NCI-H128 (cell line): ENCODE measurements around the gene PGM2L1.

Experiments
- DNase-seq: peaks from one replicate; lab custom pipeline; 2025; ENCODE audit not compliant: unreplicated experiment; lab: John Stamatoyannopoulos, UW

The PGM2L1 gene

DNA sequence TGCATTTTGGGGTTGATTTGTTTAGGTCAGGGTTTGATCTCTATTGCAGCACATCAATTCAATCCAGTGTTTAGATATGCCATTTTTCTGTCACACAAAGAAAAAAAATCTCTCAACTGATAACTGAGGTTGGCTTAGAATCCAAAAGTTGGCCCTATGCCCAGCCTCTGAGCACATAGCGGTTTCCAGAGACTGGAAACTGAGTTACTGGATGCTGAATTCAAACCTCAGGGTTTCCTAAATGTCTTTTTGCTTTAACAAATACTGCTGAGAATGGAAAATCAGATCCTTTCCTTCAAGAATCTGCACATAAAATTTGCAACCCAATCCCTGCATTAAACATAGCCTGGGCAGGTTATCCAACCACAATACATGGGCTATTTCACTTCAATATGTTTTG lies 90.8 kb downstream of the PGM2L1 start:
- DNase-seq: no peak

GRCh38 chr11:74306435-74307175 lies 91.6 kb downstream of the PGM2L1 start:
- DNase-seq: no peak

GRCh38 chr11:74299015-74299414 lies 99.2 kb downstream of the PGM2L1 start:
- DNase-seq: no peak

- DNase-seq: no peak
These were observed 100.7 kb downstream of the PGM2L1 start for GRCh38 chr11:74297484-74297883.

- DNase-seq: no peak
These were observed 109.3 kb downstream of the PGM2L1 start for GRCh38 chr11:74288911-74289310.

DNA sequence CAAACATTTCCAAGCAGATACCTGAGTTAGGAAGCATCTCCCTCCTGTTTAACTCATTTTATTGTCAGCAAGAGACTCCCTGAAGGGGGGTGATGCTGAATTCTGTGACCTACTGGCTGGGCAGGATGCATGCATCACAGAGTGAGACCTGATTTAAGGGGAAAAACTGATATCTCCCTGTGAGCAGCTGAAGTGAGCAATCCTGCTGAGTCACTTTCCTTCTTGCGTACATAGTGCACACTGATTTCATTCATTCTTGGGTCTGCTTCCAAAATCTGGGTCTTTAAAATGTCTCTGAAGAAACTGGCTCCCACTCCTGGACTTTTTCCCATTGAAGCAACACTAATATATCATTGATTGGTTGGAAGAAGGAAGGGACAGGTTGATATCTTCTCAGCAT lies 110.1 kb downstream of the PGM2L1 start:
- no peak for DNase-seq

DNA sequence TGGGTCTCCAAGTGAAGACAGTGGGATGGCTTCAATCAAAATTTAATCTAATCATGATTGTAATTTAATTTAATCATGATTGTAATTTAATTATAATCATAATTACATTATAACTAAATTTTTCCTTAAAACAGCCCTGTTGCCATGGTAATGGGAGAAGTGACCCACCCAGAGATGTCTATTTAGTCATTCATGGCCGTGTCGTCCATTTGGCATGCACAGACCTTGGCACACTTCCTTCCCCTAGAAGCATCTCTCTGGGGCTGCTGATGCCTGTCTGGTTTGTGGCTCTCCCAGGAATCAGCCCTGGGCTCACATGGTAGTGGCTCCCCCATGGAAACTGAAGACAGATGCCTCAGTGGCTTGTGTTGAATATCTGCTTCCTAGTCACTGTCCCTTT lies 113.8 kb downstream of the PGM2L1 start:
- no peak for DNase-seq

DNA sequence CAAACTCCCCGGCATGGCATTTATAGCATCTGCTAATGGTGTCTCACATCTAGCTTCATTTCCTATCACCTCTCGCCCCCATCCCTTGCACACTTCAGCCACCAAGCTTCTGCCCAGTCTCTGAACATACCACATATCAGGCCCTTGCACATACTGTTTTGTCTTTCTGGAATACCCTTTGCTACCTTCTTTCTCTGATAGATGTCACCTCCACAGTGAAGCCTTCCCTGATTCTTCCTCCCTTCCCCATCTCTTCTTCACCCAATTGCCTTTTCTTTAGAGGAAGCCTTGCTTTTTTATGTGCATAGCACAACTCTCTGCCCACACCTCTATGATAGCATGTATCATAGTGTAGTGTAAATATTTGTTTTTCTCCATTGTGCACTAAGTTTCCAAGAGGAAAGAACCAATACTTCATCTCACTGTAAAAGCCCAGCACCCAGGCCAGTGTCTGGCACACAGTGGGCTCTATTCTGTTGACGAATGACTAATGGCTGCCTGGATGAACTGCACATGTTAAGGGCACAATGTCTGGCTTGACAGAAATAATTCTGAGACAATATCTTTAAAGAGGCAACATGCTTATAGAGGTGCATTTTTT lies 114.6 kb downstream of the PGM2L1 start:
- DNase-seq: no peak

DNA sequence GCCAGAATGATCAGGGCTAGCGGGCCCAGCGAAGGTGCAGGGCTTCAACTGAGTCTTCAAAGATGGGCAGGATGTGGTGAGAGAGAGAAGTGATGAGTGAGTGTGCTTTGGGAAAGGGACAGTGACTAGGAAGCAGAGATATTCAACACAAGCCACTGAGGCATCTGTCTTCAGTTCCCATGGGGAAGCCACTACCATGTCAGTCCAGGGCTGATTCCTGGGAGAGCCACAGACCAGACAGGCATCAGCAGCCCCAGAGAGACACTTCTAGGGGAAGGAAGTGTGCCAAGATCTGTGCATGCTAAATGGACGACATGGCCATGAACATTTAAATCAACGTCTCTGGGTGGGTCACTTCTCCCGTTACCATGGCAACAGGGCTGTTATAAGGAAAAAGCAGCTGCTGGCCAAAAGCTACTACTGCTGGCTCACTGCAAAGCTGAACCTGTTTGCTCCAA lies 115.3 kb downstream of the PGM2L1 start:
- DNase-seq: no peak

DNA sequence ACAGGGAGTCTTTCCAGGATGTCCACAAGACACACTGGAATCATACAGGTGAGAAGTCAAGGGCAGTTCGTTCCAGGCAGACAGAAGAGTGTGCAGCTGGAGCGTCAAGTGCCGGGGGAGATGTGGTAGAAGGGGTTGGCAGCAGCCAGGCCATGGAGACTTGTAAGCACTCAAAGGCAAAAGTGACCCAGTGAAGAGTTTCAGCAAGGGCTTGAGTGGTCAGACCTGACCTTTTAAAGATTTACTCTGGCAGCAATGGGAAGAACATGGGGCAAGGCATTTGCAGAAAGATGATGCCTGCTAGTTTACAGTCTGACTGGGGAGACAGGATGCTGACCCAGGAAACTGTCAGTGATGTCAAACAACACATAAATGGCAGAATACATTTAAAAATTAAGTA lies 115.8 kb downstream of the PGM2L1 start:
- no peak for DNase-seq

GRCh38 chr11:74280494-74280893 lies 117.7 kb downstream of the PGM2L1 start:
- DNase-seq: no peak
